ENCODE measurements around the gene DIP2C.

DNA sequence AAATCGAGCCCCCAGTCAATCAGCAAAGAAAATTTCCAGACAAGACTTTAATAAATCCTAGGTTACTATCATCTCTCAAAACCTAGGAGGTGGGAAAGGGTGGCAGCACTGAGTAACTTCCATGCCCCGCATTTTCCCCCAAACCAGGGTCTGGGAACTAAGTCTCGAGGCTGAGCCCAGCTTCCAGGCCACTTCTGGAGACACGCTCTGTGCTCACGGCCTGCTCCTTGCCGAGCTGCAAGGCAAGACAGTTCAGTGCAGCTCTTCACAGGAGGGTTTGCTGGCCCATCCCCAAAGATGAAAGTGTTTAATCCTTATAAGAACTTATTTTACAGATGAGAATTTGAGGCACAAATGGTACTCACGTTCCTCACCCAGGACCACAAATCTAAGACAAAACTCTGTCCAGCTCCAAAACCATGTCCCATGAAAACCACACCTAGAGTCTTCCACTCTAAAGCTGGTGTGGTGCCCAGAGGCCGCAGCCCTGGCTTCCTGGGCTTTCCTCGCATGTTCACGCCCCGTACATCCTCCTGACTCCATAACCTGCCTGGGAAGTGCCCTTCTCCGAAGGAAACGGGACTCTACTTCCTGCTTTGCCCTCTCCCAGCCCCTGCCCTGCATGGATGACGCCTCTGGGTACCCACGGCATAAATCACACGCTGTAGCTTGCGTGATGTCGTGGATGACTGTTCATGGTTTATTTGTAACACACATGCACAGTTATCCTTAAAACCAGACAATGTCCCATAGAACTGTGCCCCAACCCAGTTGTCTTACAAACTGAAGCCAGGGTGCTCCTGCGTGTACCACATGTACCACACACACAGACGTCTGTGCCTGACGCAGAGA, 201.2 kb downstream of the DIP2C start:
- TF ChIP-seq MLX (CRISPR knock-in tag; IDR thresholded peaks at IDR 0.05) (no peak), CBFB (CRISPR knock-in tag; IDR thresholded peaks at IDR 0.05; ENCODE audit: low read depth) (no peak), SMAD3 (CRISPR knock-in tag; IDR thresholded peaks at IDR 0.05; ENCODE audit: borderline replicate concordance) (no peak), ELF4 (CRISPR knock-in tag; IDR thresholded peaks at IDR 0.05; ENCODE audit: low read depth) (no peak), ATF2 (CRISPR knock-in tag; IDR thresholded peaks at IDR 0.05; ENCODE audit: borderline replicate concordance, low read depth) (no peak)
- TF ChIP-seq, protein P1, sequence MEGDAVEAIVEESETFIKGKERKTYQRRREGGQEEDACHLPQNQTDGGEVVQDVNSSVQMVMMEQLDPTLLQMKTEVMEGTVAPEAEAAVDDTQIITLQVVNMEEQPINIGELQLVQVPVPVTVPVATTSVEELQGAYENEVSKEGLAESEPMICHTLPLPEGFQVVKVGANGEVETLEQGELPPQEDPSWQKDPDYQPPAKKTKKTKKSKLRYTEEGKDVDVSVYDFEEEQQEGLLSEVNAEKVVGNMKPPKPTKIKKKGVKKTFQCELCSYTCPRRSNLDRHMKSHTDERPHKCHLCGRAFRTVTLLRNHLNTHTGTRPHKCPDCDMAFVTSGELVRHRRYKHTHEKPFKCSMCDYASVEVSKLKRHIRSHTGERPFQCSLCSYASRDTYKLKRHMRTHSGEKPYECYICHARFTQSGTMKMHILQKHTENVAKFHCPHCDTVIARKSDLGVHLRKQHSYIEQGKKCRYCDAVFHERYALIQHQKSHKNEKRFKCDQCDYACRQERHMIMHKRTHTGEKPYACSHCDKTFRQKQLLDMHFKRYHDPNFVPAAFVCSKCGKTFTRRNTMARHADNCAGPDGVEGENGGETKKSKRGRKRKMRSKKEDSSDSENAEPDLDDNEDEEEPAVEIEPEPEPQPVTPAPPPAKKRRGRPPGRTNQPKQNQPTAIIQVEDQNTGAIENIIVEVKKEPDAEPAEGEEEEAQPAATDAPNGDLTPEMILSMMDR (IDR thresholded peaks at IDR 0.05): no peak

Measured in WTC11 (cell line).